Duodenal mucosa (tissue), 2 donors: ENCODE data around the gene LCN15.
A peak's percentile ranks its signal among the peaks of the same experiment; 100 is the strongest.
"Not testable (repeated sequence)": the region's sequence is repeated elsewhere in the genome, so short reads cannot be mapped to it uniquely, and the experiment has no call there.

Experiments used
- H3K27ac ChIP-seq: one replicate; pipeline ENCODE4 v1.7.0; 2013; ENCODE audit warnings: low read depth, low read length
- H3K27me3 ChIP-seq, 2 donors: one replicate each; pipeline ENCODE4 v1.7.0; 2013; ENCODE audit warnings: low read length in 2 of 2, control low read depth in 1 of 2; ENCODE audit not compliant: insufficient read depth in 2 of 2, control insufficient read depth in 1 of 2
- H3K36me3 ChIP-seq, 2 donors: one replicate each; pipeline ENCODE4 v1.7.0; 2013; ENCODE audit warnings: low read length in 2 of 2, control low read depth in 1 of 2; ENCODE audit not compliant: insufficient read depth in 2 of 2, control insufficient read depth in 1 of 2
- H3K4me1 ChIP-seq, 2 donors: one replicate each; pipeline ENCODE4 v1.7.0; 2013; ENCODE audit warnings: low read length in 2 of 2, control low read depth in 1 of 2; ENCODE audit not compliant: insufficient read depth in 2 of 2, control insufficient read depth in 1 of 2
- H3K4me3 ChIP-seq, 2 donors: one replicate each; pipeline ENCODE4 v1.7.0; 2013; ENCODE audit warnings: low read length in 2 of 2, low read depth in 1 of 2
- H3K9ac ChIP-seq, 2 donors: one replicate each; pipeline ENCODE4 v1.7.0; 2013; ENCODE audit warnings: low read length in 2 of 2, low read depth in 1 of 2
- H3K9me3 ChIP-seq, 2 donors: one replicate each; pipeline ENCODE4 v1.7.0; 2013; ENCODE audit warnings: low read length in 2 of 2, control low read depth in 1 of 2; ENCODE audit not compliant: control insufficient read depth in 1 of 2

The LCN15 gene

DNA sequence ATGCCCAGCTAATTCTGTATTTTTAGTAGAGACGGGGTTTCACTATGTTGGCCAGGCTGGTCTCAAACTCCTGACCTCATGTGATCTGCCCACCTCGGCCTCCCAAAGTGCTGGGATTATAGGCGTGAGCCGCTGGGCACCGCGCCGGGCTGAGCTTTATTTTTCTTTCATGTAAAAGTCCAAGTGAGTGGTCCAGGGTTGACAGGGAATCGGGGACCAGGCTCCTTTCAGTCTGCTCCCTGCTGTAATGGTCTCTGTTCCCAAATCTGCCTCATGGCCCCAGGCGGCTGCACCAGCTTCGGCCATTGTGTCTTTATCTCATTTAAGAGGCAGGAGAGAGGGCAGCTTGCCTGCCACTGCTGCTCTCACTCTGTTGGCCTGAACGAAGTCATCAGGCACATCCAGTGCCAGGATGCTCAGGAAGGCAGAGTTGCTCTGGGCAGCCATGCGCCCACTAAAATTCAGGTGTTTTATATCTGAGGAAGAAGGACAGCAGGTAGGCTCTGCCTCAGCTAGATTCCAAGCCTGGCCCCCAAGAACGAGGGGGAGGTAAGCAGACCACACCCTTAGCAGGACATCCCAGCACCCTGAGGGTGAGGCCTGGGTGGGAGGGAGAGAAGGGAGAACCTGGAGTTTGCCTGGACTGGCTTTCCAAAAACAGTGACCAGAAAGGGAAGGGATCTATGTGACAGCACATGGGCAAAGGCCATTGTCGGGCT lies 30.1 kb upstream of the LCN15 start:
- Histone ChIP-seq H3K4me3 (no peak overlapping the region), H3K9ac (no peak overlapping the region), H3K36me3 (no peaks in the 10 kb centered on the region), H3K9me3 (no peaks in the 10 kb centered on the region), H3K4me1 (peaks cover 35 to 47% of the 10 kb centered on the region in 2 donors), H3K27ac (no peak overlapping the region), H3K27me3 (peaks cover 8 to 12% of the 10 kb centered on the region in 2 donors)

DNA sequence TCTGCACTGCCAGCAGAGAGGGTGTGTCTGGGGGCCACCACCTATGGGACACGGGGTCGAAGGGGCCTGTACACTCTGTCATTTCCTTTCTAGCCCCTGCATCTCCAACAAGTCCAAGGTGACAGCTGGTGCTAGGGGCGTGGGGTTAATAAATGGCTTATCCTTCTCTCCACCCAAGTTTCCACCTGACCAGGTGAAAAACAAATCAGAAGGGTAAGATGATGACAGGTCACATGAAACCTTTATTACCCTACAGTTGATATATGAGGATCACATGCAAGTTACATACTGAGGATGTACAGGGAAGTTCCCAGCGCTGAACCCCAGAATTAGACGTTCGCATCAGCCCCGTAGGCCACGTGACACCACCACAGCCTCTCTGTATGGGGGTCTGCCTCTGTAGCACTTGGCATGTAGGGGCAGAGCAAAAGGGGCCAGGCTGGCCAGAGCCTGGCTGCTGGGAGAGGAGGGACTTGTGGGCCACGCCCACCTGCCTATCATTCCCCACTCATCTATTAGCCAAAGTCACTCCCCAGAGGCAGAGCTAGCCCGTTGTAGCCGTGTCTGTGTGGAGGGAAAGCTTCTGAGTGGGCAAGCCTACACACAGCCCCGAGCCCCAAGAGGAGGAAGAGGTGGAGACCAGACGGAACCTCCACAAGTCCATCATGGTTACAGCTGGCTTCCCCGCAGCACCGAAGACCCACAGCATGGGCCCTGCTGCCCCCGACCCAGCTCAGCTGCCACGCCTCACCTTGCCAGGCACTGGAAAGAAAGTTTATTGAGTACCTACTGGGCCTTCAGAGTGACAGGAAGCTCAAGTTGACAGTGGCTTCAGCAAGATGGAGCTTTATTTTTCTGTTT lies 29.0 kb upstream of the LCN15 start:
- Histone ChIP-seq H3K27ac (no peak overlapping the region), H3K27me3 (peaks cover 0 to 4% of the 10 kb centered on the region in 2 donors), H3K9me3 (no peaks in the 10 kb centered on the region), H3K4me1 (peaks cover 27 to 42% of the 10 kb centered on the region in 2 donors), H3K9ac (peak overlapping the region in 1 of 2 donors; percentile 77), H3K4me3 (no peak overlapping the region), H3K36me3 (no peaks in the 10 kb centered on the region)

DNA sequence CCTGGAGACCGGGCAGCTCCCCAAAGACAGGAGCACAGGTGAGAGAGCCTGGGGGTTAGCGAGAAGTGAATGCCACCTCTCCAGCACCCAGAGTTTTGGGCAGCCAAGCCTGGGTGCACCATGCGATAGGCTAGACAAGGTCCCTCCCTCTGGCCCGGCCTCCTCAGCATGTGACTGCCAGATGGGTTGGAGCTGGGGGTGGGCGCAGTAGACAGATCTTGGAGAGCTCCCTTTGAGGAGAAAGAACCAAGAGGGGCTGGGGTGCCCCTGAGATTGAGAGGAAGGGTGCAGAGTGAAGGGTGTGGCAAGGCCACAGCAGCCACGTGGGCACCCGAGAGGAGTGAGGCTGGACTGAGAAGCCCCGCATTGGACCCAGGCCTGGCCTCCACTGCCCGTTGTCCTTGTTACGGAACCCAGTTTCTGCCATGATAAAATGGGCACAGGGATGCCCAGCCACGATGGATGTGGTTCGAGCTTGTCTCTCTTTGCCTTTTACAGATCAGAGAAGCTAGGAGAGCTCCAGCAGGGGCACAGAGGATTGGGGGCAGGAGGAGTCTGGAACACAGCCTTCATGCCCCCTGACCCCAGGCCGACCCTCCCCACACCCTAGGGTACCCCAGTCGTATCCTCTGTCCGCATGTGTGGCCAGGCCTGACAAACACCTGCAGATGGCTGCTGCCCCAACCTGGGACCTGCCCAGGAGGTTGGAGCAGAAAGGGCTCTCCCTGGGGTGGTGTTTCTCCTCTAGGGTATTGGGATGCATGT lies 28.2 kb upstream of the LCN15 start:
- no peaks in the 10 kb centered on the region for H3K36me3 ChIP-seq
- peak overlapping the region; percentile 99 for H3K27ac ChIP-seq
- peak overlapping the region; percentile 77 to 95 for H3K9ac ChIP-seq
- peaks cover 27 to 49% of the 10 kb centered on the region in 2 donors for H3K4me1 ChIP-seq
- peak overlapping the region; percentile 66 to 84 for H3K4me3 ChIP-seq
- no peaks in the 10 kb centered on the region for H3K9me3 ChIP-seq
- peaks cover 0 to 4% of the 10 kb centered on the region in 2 donors for H3K27me3 ChIP-seq

DNA sequence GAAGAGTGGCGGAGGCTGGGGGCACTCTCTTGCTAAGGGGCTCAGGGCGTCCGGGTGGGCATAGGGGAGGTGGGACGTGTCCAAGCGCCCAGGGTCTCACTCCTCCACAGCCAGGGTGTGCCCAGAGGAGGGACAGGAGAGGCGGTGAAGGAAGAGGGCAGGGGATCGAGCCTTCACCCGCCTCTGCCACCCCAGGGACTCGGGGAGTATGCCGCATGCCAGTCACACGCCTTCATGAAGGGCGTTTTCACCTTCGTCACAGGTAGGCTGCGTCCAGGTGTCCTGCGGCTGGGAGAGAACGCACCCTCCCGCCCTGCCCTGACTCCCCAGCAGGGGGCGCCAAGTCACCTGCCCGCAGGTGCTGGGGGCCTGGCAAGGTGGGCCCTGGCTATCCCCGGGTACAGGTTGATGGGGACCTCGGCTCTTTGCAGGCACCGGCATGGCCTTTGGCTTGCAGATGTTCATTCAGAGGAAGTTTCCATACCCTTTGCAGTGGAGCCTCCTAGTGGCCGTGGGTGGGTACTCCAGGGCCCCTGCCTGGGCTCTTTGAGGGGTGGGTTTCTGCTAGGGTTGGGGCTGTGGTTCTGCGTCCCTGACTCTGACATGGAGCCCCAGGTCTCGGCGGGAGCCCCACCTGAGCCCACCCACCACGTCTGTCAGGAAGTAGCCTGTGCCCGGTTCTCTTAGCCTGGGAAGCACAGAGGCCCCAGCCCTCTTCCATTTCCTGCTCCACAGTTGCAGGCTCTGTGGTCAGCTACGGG lies 27.4 kb upstream of the LCN15 start:
- Histone ChIP-seq H3K9me3 (no peaks in the 10 kb centered on the region), H3K36me3 (no peaks in the 10 kb centered on the region), H3K4me3 (peak overlapping the region; percentile 66 to 84), H3K9ac (peak overlapping the region; percentile 77 to 95), H3K4me1 (peaks cover 27 to 51% of the 10 kb centered on the region in 2 donors), H3K27me3 (peaks cover 0 to 4% of the 10 kb centered on the region in 2 donors), H3K27ac (peak overlapping the region; percentile 99)

DNA sequence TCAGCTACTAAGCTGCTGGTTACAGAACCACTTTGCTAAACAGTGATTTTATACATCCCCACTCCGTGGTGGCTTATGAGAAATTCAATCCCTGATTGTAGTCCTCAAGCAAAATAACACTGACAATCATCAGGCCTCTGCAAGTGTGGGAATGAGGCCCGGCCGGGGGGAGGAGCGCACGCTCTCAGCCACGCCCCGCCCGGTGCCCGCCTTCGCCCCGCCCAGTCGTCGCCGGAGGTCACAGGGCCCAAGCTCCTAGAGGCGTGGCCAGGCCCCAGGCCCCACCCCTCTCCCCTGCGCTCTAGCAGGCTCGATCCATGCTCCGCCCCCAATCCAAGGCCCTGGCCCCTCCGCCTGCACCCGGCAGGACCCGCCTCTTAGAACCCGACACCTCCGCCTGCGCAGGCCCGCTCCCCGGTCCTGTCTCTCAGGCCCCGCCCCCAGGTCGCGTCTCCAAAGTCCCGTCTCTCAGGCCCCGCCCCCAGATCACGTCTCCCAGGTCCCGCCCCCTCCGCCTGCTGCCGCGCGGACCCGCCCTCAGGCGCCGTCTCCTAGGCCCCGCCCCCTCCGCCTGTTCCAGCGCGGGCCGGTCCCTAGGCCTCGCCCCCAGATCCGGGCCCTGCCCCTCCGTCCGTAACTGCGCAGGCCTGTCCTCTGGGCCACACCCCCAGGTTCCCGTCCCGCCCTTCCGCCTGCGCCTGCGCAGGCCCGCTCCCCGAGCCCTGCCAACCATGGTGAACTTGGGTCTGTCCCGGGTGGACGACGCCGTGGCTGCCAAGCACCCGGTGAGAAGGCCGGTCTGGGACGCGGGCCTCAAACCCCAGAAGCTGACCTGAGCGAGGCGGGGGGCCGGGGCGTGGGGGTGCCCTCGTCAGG lies 26.6 kb upstream of the LCN15 start, which contains the start of gene TMEM141:
TMEM141 (plus strand) TSS at position 705 of the 876 bp plus-strand sequence; CDS start at position 732, 27 bp downstream.
- H3K9ac ChIP-seq: peak within 1 kb of the TSS; percentile 77 to 95
- H3K27ac ChIP-seq: peak within 1 kb of the TSS; percentile 99

DNA sequence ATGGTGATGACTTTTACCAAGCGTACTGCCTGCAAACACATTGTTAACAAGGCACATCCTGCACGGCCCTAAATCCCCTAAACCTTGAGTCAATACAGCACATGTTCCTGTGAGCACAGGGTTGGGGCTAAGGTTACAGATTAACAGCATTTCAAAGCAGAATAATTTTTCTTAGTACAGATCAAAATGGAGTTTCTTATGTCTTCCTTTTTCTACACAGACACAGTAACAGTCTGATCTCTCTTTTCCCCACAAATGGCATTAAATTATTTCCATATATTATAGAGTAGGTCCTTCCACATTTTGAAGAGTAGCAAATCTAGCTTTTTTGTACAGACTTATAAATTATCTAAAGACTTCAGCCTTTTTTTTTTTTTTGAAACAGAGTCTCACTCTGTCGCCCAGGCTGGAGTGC lies 25.2 kb upstream of the LCN15 start:
- Histone ChIP-seq H3K27me3 (no peaks in the 10 kb centered on the region), H3K27ac (no peak overlapping the region), H3K9ac (no peak overlapping the region), H3K36me3 (no peaks in the 10 kb centered on the region), H3K4me1 (peaks cover 32 to 63% of the 10 kb centered on the region in 2 donors), H3K9me3 (no peaks in the 10 kb centered on the region), H3K4me3 (no peak overlapping the region)

More for the DNA sequence above, 26.6 kb upstream of the LCN15 start, which contains the start of gene TMEM141:
- no peaks in the 10 kb centered on the region for H3K36me3 ChIP-seq
- H3K4me1 ChIP-seq: peaks cover 27 to 55% of the 10 kb centered on the region in 2 donors
- H3K9me3 ChIP-seq: no peaks in the 10 kb centered on the region
- H3K27me3 ChIP-seq: peaks cover 0 to under 1% of the 10 kb centered on the region in 2 donors
- H3K4me3 ChIP-seq: peak within 1 kb of the TSS; percentile 66 to 84

DNA sequence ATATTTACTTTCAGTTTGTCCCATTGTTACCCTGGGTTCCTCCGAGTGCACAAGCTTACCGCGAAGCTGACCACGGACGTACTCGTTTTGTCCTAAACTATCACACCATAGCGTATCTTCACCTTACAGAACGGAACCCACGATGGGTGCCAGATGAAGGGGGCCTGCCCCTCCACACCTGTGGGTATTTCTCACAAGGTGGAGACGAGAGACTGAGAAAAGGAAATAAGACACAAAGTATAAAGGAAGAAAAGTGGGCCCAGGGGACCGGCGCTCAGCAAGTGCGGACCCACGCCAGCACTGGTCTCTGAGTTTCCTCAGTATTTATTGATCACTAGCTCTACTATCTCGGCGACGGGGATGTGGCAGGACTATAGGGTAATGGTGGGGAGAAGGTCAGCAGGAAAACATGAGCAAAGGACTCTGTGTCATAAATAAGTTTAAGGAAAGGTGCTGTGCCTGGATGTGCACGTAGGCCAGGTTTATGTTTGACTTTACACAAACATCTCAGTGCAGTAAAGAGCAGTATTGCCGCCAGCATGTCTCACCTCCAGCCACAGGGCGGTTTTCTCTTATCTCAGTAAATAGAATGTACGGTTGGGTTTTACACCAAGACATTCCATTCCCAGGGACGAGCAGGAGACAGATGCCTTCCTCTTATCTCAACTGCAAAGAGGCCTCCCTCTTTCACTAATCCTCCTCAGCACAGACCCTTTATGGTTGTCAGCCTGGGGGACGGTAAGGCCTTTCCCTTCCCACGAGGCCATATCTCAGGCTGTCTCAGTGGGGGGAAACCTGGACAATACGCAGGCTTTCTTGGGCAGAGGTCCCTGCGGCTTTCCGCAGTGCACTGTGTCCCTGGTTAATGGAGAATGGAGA lies 24.6 kb upstream of the LCN15 start:
- H3K9me3 ChIP-seq, H3K36me3 ChIP-seq, H3K27ac ChIP-seq, H3K27me3 ChIP-seq: not testable (repeated sequence)
- peak overlapping the region in 1 of 2 donors; percentile 32 for H3K4me3 ChIP-seq
- peak overlapping the region in 1 of 2 donors; percentile 16 for H3K9ac ChIP-seq
- peaks cover 32 to 64% of the 10 kb centered on the region in 2 donors for H3K4me1 ChIP-seq

DNA sequence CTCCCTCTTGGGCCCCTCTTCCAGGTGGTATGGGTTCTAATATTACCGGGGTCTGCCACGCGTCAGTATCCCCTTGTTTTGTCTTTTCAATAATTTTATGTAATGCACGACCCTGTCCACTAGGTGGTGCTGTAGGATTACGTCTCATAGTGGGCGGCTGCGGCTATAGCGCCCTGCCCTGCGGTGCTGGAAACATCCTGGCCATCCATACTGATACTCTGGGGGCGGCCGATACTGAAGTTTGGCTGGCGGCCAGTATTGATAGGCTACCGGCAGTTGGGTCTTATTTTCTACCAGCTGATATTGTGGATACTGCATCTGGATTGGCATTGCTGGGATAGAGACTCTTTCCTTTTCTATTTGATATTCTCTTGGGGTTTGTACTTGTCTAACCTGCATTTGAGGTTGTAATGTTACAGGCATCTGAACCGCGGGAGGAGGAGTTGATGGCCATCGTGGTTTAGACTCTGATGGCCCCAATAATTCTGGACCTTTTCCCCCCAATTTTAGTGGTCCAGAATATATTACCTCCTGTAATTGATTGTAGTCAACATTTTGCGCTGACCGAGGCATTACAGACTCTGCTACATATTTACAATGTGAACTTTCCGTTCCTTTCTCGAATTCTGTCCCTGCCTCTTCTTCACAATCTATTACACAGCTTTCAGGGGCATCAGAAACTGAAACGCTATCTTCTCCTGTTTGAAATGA lies 23.5 kb upstream of the LCN15 start:
- no peak overlapping the region for H3K4me3 ChIP-seq
- H3K9me3 ChIP-seq: no peaks in the 10 kb centered on the region
- H3K27ac ChIP-seq: no peak overlapping the region
- H3K27me3 ChIP-seq: no peaks in the 10 kb centered on the region
- peaks cover 22 to 57% of the 10 kb centered on the region in 2 donors for H3K4me1 ChIP-seq
- no peak overlapping the region for H3K9ac ChIP-seq
- H3K36me3 ChIP-seq: no peaks in the 10 kb centered on the region
